Measurements from ENCODE around the gene ZNF525.

ZNF525 gene

GRCh38 chr19:53431399-53432087 is 66.0 kb downstream of the ZNF525 start, which contains the start of gene ZNF761:
TSS of gene ZNF761 (plus strand) at chr19:53431984. CDS start at chr19:53447269, 15,285 bp downstream.
- peak; percentile 29 for TF ChIP-seq CTCF (IDR thresholded peaks at IDR 0.05; ENCODE audit: low read length, missing control alignments)
- peak; percentile 88 for DNase-seq (ENCODE audit: low read depth)
- peak within 1 kb of the TSS; percentile 65 for H3K4me3 ChIP-seq (replicated peaks; ENCODE audit: low read depth, low read length)

GRCh38 chr19:53432088-53432661 is 66.7 kb downstream of the ZNF525 start:
- peak overlapping the region; percentile 65 for H3K4me3 ChIP-seq (replicated peaks; ENCODE audit: low read depth, low read length)
- no peak for TF ChIP-seq CTCF (IDR thresholded peaks at IDR 0.05; ENCODE audit: low read length, missing control alignments)
- peak; percentile 7 for DNase-seq (ENCODE audit: low read depth)

All from fibroblast of pulmonary artery (primary cell).